SU-DHL-6 (cell line): ENCODE data around the gene ACVRL1.
A peak's percentile ranks its signal among the peaks of the same experiment; 100 is the strongest.

Experiments used
- H2AFZ ChIP-seq: fragments of 200-600 bp; sonication (generic); 2 replicates; pipeline ENCODE4 v1.6.1; 2014; ENCODE audit warnings: low read depth, mild to moderate bottlenecking, moderate library complexity, mixed read lengths, antibody characterized with exemption, low read length; ENCODE audit not compliant: severe bottlenecking
- H3F3A ChIP-seq: fragments of 200-600 bp; shearing (Covaris generic); 2 replicates; pipeline ENCODE4 v1.6.0; 2016; ENCODE audit warnings: antibody characterized with exemption, mild to moderate bottlenecking; ENCODE audit not compliant: insufficient read depth
- H3K27ac ChIP-seq: fragments of 200-600 bp; sonication (generic); 2 replicates; pipeline ENCODE4 v1.5.1; 2016; ENCODE audit warnings: low read depth, mild to moderate bottlenecking, low read length, moderate library complexity, mixed read lengths
- H3K27me3 ChIP-seq: fragments of 200-600 bp; sonication (generic), shearing (Covaris generic); 2 replicates; pipeline ENCODE4 v1.6.0; 2014; ENCODE audit warnings: mild to moderate bottlenecking, low read length
- H3K36me3 ChIP-seq: fragments of 200-600 bp; sonication (generic); 2 replicates; pipeline ENCODE4 v1.6.1; 2014; ENCODE audit warnings: mild to moderate bottlenecking, low read length, mixed read lengths
- H3K4me2 ChIP-seq: fragments of 300-600, 200-600 bp; shearing (Covaris generic), sonication (generic); 2 replicates; pipeline ENCODE4 v1.6.0; 2014; ENCODE audit warnings: low read length, low read depth, mild to moderate bottlenecking; ENCODE audit not compliant: poor library complexity, severe bottlenecking
- H3K4me3 ChIP-seq: fragments of 200-600 bp; sonication (generic); 2 replicates; pipeline ENCODE4 v1.5.1; 2014; ENCODE audit warnings: antibody characterized with exemption, low read length, mild to moderate bottlenecking, mixed read lengths; ENCODE audit not compliant: insufficient read depth, poor library complexity, severe bottlenecking
- H3K79me2 ChIP-seq: fragments of 200-600 bp; sonication (generic); 2 replicates; pipeline ENCODE4 v1.6.1; 2014; ENCODE audit warnings: mild to moderate bottlenecking, low read length, moderate library complexity; ENCODE audit not compliant: insufficient read depth
- H3K9ac ChIP-seq: fragments of 200-600 bp; sonication (generic); 2 replicates; pipeline ENCODE4 v1.7.0; 2014; ENCODE audit warnings: mild to moderate bottlenecking, low read length
- H3K9me2 ChIP-seq: fragments of 200-600 bp; sonication (generic); replicated peaks from 2 replicates; pipeline ENCODE4 v1.6.1; 2014; ENCODE audit warnings: low read length; ENCODE audit not compliant: insufficient read depth
- H3K9me3 ChIP-seq: fragments of 200-600 bp; sonication (generic); 2 replicates; pipeline ENCODE4 v1.6.1; 2014; ENCODE audit warnings: low read length, mixed read lengths; ENCODE audit not compliant: insufficient read depth
- H4K20me1 ChIP-seq: fragments of 200-600 bp; sonication (generic); 2 replicates; pipeline ENCODE4 v1.6.1; 2014; ENCODE audit warnings: low read depth, mild to moderate bottlenecking, antibody characterized with exemption, low read length, moderate library complexity, mixed read lengths
- CTCF ChIP-seq: fragments of 200-600 bp; sonication (generic); IDR thresholded peaks from one replicate; pipeline ENCODE4 v1.5.1; 2017; ENCODE audit warnings: antibody characterized with exemption, mild to moderate bottlenecking, low read length, moderate library complexity; ENCODE audit not compliant: insufficient read depth, poor library complexity, severe bottlenecking
- EZH2phosphoT487 ChIP-seq: fragments of 200-600 bp; sonication (generic), shearing (Covaris generic); conservative IDR thresholded peaks from 2 replicates; pipeline ENCODE4 v1.6.1; 2018; ENCODE audit warnings: mild to moderate bottlenecking, antibody characterized with exemption, low read length, moderate library complexity, mixed read lengths

ACVRL1 gene

GRCh38 chr12:51889216-51890132, 17.8 kb upstream of the ACVRL1 start:
- Histone ChIP-seq H2AFZ (no peak overlapping the region), H3K36me3 (no peaks in the 10 kb centered on the region), H4K20me1 (no peaks in the 10 kb centered on the region), H3K4me2 (no peak overlapping the region), H3K4me3 (no peak overlapping the region), H3K27ac (no peak overlapping the region), H3K27me3 (no peaks in the 10 kb centered on the region; the same call in 1 of the 2 replicates), H3K9me2 (no peaks in the 10 kb centered on the region), H3K9me3 (no peaks in the 10 kb centered on the region), H3K79me2 (no peaks in the 10 kb centered on the region), H3F3A (no peaks in the 10 kb centered on the region), H3K9ac (no peak overlapping the region)
- TF ChIP-seq EZH2phosphoT487 (no peak), CTCF (peak; percentile 37)

DNA sequence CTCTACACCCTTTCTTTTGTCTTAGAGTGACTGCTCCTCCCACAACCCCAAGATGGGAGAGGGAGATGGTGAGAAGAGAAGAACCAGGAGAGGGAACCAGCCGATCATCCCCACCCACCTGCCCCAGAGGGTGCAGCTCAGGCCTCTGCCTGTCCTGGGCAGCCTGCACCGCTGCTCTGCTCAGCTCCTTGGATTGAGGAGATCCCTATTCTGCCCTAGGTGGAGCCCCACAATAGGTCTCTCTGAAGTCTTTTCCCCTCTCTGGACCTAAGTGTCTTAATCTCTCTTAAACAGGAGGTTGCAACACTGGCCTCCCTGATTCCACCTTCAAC, 17.2 kb upstream of the ACVRL1 start:
- no peaks in the 10 kb centered on the region for H4K20me1 ChIP-seq
- H3K79me2 ChIP-seq, result no peaks in the 10 kb centered on the region
- TF ChIP-seq CTCF (no peak), EZH2phosphoT487 (no peak)
- H3K4me3 ChIP-seq, result no peak overlapping the region
- no peak overlapping the region for H3K27ac ChIP-seq
- H2AFZ ChIP-seq, result no peak overlapping the region
- H3K36me3 ChIP-seq, result no peaks in the 10 kb centered on the region
- H3K4me2 ChIP-seq, result no peak overlapping the region
- H3K9me3 ChIP-seq, result no peaks in the 10 kb centered on the region
- H3K9me2 ChIP-seq, result no peaks in the 10 kb centered on the region
- no peaks in the 10 kb centered on the region for H3F3A ChIP-seq
- H3K27me3 ChIP-seq, result no peaks in the 10 kb centered on the region; the same call in 1 of the 2 replicates
- no peak overlapping the region for H3K9ac ChIP-seq

DNA sequence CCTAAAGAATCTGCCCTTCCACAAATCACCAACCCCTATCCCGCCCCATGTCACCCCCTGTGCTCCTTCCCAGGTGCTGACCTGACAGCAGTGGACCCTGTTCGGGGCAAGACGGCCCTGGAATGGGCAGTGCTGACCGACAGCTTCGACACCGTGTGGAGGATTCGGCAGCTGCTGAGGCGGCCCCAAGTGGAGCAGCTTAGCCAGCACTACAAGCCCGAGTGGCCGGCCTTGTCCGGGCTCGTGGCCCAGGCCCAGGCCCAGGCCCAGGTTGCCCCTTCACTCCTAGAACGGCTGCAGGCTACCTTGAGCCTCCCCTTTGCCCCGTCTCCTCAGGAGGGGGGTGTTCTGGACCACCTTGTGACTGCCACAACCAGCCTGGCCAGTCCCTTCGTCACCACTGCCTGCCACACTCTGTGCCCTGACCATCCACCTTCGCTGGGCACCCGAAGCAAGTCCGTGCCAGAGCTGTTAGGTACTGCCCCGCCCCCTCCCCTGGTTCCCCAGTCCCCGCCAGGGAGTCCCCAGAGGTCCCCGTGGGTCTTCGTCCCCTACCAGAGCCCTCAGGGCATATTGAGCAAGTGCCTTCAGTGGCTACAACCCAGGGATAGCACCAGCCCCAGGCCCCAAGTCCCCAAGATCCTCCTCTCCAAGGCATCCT, 16.7 kb upstream of the ACVRL1 start:
- H3K9ac ChIP-seq, result no peak overlapping the region
- H3K4me2 ChIP-seq, result no peak overlapping the region
- no peak for TF ChIP-seq CTCF
- no peak for TF ChIP-seq EZH2phosphoT487
- H3K4me3 ChIP-seq, result no peak overlapping the region
- H4K20me1 ChIP-seq, result no peaks in the 10 kb centered on the region
- no peaks in the 10 kb centered on the region; the same call in 1 of the 2 replicates for H3K27me3 ChIP-seq
- no peak overlapping the region for H3K27ac ChIP-seq
- H3F3A ChIP-seq, result no peaks in the 10 kb centered on the region
- H2AFZ ChIP-seq, result no peak overlapping the region
- no peaks in the 10 kb centered on the region for H3K9me3 ChIP-seq
- no peaks in the 10 kb centered on the region for H3K9me2 ChIP-seq
- no peaks in the 10 kb centered on the region for H3K36me3 ChIP-seq
- no peaks in the 10 kb centered on the region for H3K79me2 ChIP-seq
